HuH-7 (cell line): Measurements from ENCODE around the gene SUPT4H1.

ENCODE experiments used
- DNase-seq: peaks from one replicate; pipeline ENCODE4 v3.0.0; 2011; ENCODE audit warnings: low spot score

The SUPT4H1 gene

DNA sequence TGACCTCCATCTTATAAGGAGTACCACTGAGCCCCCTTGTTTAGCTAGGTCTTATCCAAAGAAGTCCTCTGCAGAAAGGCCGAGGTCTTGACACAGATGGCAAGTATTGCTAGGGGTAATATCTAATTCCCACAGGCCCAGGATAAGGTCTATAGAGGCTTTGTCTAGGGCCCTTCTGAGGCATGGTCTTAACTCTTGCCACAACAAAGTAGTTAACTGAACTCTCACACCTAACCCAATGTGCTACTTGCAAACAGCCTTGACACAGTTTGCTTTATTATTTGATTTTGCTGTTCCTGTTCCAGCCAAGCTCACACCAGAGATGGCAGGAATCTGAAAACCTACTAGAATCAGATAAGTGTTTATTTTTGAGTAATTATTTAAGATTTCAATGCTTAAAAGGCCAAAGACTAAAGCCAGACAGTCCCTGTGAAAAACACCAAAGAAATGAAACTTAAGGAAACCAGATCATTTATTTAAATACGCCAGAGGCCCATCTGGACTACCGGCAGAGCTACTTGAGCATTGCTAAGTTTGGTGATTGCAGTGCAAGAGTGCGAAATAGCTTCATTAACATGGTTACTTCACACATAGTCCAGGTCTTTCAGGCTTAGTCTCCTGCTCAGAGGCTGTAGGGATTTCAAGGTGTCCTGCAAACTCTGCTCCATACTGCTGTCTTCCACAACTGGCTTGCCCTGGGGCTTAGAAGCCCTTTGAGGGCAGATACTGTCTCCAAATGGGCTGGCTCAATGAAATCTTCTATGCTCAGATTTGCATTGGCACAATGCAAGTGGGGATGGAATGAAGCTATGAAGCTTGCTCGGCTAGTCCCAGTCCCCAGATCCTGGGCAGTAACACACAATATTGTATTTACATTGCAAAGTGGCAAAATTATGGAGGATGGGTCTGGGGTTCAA lies 28.5 kb upstream of the SUPT4H1 start:
- no peak for DNase-seq

GRCh38 chr17:58379511-58379824 lies 27.5 kb upstream of the SUPT4H1 start:
- no peak for DNase-seq

DNA sequence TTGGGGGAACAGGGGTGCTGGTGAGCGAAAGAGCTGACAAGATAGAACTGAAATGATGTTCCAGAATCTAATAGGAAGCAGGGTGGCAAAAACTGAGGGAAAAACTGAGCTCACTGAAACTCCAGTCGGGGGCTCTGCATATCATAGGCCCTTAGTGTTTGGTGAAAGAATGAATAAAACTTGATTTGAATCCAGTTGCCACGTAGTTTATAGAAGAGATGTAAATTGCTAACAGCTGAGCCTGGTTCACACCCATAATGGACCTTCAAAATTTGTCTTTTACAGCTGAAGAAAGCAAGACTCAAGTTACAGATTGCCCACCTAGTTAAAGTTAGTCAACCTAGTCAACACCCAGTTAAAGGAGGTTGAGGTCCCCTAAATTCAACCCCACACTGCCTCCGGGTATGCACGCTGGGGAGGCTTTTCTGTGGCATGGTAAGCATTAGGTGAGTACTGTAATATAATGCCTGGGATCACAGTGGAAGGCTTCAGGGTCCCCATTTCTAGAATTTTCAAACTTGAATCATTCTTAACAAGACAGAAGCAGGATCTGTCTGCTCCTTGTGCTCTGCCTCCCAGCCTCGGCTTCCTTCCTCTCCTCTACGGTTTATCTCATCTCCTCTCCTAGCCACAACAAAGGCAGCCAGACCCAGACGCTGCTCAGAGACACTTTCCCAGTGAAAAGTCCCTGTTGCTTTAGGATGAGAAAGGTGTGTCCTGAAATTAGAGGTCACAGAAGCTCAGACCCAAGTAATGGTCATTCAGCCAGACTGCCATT lies 26.9 kb upstream of the SUPT4H1 start:
- no peak for DNase-seq

DNA sequence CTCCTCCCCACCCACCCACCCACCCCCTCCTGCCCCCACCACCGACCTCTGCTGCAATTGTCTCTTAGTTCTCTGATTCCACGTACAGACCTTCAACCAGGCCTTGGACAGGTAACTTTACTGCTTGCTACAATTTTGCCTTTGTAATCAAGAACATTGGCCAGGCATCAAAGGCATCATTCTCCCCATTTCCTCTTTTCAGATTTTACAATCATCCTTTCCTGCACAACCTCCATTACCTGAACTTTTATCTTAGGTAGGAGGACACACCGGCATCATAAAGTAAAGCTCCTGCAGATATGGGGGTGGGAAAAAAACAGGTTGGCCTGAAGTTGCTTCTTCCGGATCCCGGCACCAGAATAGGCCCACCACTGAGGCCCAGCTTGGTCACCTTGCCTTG lies 25.7 kb upstream of the SUPT4H1 start:
- no peak for DNase-seq

DNA sequence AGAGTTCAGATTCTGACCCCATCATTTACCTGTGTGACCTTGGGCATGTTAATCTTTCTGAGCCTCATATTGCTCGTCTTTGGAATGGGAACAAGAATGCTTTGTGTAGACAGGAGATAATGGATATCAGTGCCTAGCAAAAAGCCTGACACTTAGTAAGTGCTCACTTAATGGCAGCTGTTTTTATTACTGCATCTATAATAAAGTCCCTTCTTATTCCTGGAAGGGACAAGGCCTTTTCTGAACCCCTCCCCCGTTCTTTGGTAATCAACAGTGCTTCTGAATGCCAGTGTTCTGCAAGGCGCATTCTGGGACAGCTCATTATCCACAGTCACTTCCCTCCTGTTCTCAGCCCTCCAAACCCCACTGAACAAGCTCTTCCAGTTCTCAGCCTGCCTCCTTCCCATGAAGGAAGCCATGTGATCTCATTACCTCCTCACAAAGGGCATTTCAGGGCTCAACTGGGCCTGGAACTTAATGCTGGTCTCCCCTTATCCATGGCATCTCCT lies 25.1 kb upstream of the SUPT4H1 start:
- no peak for DNase-seq

GRCh38 chr17:58376472-58377000 lies 24.5 kb upstream of the SUPT4H1 start:
- DNase-seq = no peak

DNA sequence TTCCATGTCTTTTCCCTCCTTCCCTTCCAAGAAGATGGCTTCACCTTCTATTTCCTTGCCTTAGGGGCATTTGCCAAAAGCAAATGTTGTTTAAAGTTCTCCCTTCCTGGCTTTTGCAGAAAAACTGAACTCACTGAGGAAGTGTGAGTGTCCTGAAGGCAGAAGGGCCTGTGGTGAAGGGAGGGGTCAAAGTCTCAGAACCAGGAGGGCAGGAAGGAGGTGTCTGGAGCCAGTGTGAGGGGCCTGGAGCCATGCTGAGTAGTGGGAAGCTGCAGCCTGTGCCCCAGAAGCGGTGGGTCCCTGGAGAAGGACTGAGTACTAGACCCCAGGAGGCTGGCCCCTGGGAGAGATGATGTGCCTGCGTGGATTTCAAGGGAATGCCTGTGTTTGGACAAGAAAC lies 23.8 kb upstream of the SUPT4H1 start:
- no peak for DNase-seq

DNA sequence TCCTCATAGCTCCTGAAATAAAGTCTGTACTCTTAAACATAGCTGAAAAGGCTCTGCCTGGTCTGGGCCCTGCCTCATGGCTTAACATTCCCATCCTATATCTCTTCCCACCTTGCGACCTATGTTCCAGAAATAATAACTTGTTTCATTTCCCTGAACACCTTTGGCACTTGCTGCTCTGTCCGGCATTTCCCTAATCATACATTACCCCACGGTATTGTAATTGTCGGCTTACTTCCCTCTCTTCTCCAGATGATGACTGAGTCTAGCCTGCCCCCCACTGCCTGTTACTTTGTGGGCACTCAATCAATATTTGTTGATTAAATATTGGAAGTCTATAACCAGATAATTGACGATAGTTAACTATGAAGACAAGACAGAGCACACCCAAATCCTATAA lies 23.3 kb upstream of the SUPT4H1 start:
- DNase-seq = no peak

DNA sequence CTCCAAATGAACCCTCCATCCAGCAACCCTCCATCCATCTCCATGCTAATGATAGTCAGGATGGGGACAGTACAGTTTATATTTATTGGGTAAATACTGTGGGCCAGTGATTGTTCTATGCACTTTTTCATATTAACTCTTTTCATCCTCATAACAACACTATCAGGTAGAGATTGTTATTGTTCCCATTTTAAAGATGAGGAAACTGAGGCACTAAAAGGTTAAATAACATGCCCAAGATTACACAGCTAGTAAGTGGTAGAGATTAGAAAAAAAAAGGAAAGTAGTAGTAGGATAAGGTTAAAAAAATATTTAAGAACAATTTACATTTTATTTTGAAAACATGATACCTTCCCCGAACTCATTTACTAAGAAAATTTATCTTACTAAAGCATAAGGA lies 21.9 kb upstream of the SUPT4H1 start:
- DNase-seq = no peak

- DNase-seq = no peak
Measured at GRCh38 chr17:58373003-58373402, 21.0 kb upstream of the SUPT4H1 start.

DNA sequence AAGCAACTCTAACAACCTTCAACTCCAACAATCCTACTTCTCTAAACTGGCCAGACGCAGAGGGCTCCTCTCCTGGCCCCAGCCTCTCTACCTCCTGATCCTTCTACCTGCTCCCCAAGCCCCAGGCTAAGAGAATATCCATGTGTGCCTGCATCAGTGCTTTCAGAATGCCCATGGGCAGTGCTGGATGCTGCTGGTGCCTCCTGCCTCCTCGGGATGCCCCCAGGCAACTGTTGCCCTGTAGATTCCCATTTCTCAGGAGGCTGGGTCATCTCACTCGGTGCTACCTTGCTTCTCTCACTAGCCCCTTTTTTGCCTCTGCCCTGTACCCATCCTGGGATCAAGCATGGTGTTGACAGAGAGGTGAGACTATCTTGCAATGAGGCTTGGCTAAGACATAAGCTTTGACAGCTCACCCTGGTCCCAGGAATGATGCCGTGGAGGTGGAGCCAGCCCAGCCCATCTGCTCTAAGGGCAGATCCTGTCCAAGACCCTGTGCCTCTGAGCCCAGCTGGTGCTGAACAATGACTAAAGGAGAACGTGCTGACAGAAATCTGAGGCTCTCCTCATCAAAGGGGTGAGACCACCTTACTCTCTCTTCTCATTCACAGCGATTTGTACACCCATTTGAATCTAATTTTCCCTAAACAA lies 19.4 kb upstream of the SUPT4H1 start:
- DNase-seq = no peak

GRCh38 chr17:58370716-58371115 lies 18.7 kb upstream of the SUPT4H1 start:
- DNase-seq = no peak

DNA sequence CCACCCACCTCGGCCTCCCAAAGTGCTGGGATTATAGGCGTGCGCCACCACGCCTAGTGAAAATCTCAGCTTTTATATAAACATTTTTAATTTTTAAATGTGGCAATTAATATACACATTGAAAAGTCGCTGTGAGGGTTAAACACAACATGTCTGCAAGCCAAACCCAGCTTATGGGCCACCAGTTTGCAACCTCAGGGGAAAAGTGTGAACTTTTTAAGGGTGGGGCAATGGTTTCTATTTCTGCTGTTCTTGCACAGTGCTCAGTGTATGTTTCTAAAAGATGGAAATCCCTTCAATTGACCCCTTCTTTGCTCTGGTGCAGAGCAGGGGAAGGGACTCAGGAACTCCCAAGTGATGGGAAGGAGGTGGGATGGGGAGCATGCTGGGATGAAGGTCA lies 18.3 kb upstream of the SUPT4H1 start:
- DNase-seq = no peak

DNA sequence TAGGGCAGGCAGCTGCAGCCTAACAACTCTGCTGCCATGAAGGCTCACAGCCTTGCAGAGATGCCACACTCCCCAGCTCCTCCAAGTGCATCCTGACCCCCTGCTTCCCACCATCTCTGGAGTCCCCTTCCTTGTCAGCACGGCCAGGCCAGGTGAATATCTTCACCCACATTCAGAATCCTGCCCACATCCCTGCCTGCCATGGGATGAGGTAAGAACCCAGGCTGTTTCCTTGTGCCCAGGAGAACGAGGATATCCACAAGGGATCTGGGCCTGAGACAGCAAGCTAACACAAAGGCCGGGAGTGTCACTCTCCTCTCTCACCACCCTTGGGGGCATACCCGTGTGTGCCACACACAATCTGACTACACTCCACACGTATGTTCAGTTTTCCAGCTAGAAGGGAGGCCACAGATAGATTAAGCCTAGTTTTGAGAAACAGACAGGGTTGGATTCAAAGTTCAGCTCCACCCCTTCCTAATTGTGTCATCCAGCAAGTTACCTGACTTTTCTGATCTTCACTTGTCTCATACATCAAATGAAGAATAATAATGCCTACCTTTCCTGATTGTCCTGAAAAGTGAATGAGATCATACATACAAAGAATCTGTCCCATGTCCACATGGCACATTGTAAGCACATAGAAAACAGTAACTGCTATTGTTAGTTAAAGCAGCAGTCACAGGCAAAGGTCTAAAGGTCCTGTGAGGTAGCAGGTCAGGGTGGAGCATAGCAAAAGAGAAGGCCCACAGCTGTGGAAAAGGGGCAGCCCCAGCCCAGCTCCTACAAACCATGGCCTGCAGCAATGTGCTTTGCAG lies 17.4 kb upstream of the SUPT4H1 start:
- peak; percentile 77 for DNase-seq

GRCh38 chr17:58368860-58369213 lies 16.8 kb upstream of the SUPT4H1 start:
- no peak for DNase-seq

GRCh38 chr17:58367461-58367860 lies 15.5 kb upstream of the SUPT4H1 start:
- DNase-seq = no peak

DNA sequence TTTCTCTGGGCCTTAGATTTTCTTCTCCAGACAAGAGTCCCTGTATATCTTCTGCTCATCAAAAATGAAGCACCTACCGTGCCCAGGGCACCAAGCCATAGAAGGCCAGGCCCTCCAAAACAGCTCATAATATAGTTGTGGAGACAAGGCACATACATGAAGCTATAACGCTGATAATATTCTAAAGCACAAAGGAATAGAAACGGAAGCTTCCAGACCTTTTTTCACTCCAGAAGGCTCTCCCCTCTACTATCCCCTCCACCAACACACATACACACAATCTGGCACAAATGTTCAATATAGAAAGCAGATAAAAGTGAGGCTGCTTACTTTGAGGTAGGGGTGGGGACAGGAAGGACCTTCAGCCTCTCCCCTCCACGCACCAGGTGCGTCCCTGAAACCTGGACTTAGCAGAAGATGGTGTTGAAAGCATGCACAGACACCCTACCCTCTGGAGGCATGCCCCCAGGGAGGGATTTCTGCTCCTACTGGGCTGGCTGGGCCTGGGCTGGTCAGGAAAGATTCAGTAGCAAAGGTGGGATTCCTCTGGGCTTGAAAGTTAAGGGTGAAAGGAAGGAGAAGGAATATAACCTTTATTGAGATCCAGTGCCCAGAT lies 14.1 kb upstream of the SUPT4H1 start:
- no peak for DNase-seq

DNA sequence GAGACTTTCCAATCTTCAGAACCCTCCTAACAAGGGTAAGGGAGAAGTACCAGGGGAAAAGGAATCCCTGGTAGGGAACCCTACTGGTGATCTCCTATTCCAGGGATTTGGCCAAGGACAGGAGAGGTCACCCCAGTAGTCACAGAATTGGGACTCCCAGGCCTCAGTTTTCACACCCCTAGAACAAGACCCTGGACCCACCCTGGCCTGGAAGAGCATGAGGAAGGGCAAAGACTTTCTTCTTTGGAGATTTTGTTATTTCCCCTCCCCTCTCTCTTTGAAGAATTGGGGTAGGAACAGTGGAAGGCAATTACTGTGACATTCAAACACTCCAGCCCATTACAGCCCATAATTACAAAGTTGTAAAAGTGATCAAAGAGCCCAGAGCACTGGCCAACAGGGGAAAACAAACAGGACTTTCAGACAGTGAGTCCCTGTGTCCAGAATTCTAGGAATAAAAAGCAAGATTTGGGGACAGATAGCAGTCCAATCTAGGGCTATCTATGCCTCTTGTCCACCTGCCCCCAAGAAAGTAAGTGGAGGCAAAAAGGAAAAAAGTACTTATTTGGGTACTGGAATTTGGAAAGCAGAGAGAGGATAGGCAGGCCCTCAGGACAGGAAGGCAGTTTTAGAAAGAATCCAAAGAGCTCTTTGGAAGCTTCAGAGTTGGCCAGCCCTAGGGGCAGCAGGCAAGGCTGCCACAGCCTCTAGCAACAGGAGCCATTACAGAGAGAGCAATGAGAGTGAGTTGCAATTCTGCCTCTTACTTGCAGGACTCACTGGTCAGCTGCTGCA lies 13.4 kb upstream of the SUPT4H1 start:
- no peak for DNase-seq

DNA sequence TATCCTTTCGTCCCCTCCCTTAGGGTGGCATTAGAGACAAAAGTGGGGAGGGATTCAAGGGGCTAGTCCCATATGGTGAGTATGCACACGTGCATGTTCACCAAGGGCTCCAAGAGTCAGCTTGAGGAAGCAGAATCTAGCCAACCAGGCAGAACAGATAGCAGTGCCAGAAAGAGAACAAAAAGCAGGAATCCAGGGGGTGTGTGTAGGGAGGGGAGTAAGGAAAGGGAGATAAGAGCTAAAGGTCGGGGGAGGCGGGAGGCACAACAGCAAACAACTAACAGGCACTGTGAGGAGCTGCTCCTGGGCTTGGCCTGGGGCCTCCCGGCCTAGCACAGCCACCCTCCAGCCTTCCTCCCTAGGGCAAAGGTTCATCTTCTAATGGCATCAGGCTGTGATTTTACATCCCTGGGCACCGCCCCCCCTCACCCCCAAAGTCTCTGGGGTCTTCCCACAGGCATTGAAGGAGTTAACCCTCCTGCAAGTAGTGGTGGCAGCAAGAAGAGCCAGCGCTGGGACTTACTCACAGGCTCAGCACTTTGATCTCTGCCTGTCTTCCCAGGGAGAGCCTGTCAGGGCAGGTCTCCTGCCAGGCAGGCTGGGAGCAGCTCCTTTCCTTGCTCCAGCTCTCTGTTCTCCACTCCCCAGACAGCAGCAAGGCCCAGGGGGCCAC lies 12.4 kb upstream of the SUPT4H1 start:
- DNase-seq = peak; percentile 84
